Left lung (tissue), 10 donors: Measurements from ENCODE around the gene DENND1A. TPM values are rescaled to one million over a fixed set of nuclear protein-coding genes. Genes with fewer than 3 reads are reported as not detected.
A peak's percentile ranks its signal among the peaks of the same experiment; 100 is the strongest.

ENCODE experiments used
- ATAC-seq: fragments of 200-7000 bp; cut with Tn5 transposase; one replicate; pipeline ENCODE4 v1.9.1; 2020; ENCODE audit warnings: moderate library complexity
- DNase-seq, 4 donors: peaks; one replicate each; pipeline ENCODE4 v3.0.0-alpha.2; 2013 to 2020
- H3K27ac ChIP-seq, 2 donors: fragments of 200-600 bp; sonication (generic) in 1 of 2; one replicate each; pipeline versions ENCODE4 v1.5.0 to v1.8.0; 2020 to 2021
- H3K27me3 ChIP-seq, 2 donors: fragments of 200-600 bp; sonication (generic) in 1 of 2; one replicate each; pipeline versions ENCODE4 v1.5.0 to v1.8.0; 2020 to 2021
- H3K36me3 ChIP-seq, 2 donors: fragments of 200-600 bp; sonication (generic) in 1 of 2; one replicate each; pipeline versions ENCODE4 v1.5.0 to v1.8.0; 2020 to 2021
- H3K4me1 ChIP-seq, 2 donors: fragments of 200-600 bp; one replicate each; pipeline ENCODE4 v1.8.0; 2021
- H3K4me3 ChIP-seq, 2 donors: fragments of 200-600 bp; sonication (generic) in 1 of 2; one replicate each; pipeline versions ENCODE4 v1.5.0 to v1.8.0; 2020 to 2021; ENCODE audit warnings: mild to moderate bottlenecking in 1 of 2
- H3K9me3 ChIP-seq, 2 donors: fragments of 200-600 bp; sonication (generic) in 1 of 2; one replicate each; pipeline versions ENCODE4 v1.5.0 to v1.8.0; 2020 to 2021
- intact Hi-C, 2 donors: fragments of 100-400 bp; cut with DNase I; formaldehyde crosslinking; loops; one replicate each; pipeline versions ENCODE4 v1.11.2 to v1.14.2; 2022
- polyA plus RNA-seq, 6 donors: library from polyadenylated mRNA; unstranded; fragments of 120-200 nt; gene quantifications; one replicate each; pipeline ENCODE4 v1.2.1, GENCODE V29; 2013; ENCODE audit not compliant: insufficient read length in 6 of 6
- total RNA-seq, 2 donors: library from RNA; stranded (reverse); fragmentation: NEBNext Ultra II Directional; extraction: Animal tissue kit (Norgen Biotek cat#: 25700); gene quantifications; one replicate each; pipeline ENCODE4 v1.2.1, GENCODE V29; 2021
- TF ChIP-seq, protein P1 (sequence below), 2 donors: fragments of 200-600 bp; sonication (generic) in 1 of 2; IDR thresholded peaks; one replicate each; pipeline versions ENCODE4 v1.5.0 to v1.8.0; 2021; ENCODE audit warnings: antibody characterized with exemption in 2 of 2
- donor health status: DM: no; HTN: yes; CAD: no.
- donor health status: DM: no; HTN: no; CAD: no.

The DENND1A gene
- total and polyA plus RNA-seq, 8 donors, result 8.3 to 23.2 (median 9.7) TPM

DNA sequence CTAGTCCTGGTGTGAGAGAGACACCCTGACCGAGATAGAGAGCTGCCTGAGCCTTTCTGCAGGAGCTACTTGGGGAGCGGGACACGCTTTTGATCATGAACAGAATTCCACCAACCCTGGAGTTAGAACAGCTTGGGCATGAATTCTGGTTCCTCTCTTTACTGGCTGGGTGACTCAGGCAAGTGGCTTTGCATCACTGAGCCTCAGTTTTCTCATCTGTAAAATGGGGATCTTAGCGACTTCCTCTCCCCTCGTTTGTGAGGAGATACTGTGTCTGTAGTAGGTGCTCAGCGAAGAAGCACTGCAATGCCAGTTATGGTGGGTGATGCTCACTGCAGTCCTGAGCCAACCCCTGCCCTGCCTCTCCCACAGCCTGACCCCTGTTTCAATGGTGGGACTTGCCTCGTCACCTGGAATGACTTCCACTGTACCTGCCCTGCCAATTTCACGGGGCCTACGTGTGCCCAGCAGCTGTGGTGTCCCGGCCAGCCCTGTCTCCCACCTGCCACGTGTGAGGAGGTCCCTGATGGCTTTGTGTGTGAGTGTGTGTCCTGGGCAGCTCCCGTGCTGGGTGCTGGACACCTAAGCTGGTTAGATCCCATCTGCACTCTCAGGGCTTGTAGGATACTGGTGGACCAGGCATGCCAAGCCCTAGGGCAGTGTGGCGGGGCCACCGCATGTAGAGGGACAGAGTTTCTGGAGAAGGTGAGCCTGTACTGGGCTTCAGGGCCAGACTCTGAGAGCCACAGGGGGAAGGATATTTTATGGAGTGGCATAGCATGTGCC is 557.9 kb downstream of the DENND1A start:
- Histone ChIP-seq H3K4me1 (peaks cover 0 to 5% of the 10 kb centered on the region in 2 donors), H3K9me3 (no peaks in the 10 kb centered on the region), H3K4me3 (no peak overlapping the region), H3K27me3 (peaks cover 30 to 93% of the 10 kb centered on the region in 2 donors), H3K27ac (no peak overlapping the region), H3K36me3 (no peaks in the 10 kb centered on the region)
- intact Hi-C loops, result no loop called here
- TF ChIP-seq, protein P1, sequence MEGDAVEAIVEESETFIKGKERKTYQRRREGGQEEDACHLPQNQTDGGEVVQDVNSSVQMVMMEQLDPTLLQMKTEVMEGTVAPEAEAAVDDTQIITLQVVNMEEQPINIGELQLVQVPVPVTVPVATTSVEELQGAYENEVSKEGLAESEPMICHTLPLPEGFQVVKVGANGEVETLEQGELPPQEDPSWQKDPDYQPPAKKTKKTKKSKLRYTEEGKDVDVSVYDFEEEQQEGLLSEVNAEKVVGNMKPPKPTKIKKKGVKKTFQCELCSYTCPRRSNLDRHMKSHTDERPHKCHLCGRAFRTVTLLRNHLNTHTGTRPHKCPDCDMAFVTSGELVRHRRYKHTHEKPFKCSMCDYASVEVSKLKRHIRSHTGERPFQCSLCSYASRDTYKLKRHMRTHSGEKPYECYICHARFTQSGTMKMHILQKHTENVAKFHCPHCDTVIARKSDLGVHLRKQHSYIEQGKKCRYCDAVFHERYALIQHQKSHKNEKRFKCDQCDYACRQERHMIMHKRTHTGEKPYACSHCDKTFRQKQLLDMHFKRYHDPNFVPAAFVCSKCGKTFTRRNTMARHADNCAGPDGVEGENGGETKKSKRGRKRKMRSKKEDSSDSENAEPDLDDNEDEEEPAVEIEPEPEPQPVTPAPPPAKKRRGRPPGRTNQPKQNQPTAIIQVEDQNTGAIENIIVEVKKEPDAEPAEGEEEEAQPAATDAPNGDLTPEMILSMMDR (IDR thresholded peaks at IDR 0.05), result no peak
- DNase-seq, result peak in 1 of 4 donors; percentile 45
- no peak for ATAC-seq

DNA sequence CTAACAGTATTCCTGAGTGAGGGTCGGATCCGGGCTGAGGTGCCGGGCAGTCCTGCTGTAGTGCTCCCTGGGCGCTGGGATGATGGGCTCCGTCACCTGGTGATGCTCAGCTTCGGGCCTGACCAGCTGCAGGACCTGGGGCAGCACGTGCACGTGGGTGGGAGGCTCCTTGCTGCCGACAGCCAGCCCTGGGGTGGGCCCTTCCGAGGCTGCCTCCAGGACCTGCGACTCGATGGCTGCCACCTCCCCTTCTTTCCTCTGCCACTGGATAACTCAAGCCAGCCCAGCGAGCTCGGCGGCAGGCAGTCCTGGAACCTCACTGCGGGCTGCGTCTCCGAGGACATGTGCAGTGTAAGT is 558.7 kb downstream of the DENND1A start:
- ATAC-seq (no peak), DNase-seq (peak in 1 of 4 donors; percentile 73)
- TF ChIP-seq, protein P1 (IDR thresholded peaks at IDR 0.05), result no peak
- peaks cover 0 to 5% of the 10 kb centered on the region in 2 donors for H3K4me1 ChIP-seq
- no peak overlapping the region for H3K27ac ChIP-seq
- H3K4me3 ChIP-seq, result no peak overlapping the region
- H3K9me3 ChIP-seq, result no peaks in the 10 kb centered on the region
- H3K36me3 ChIP-seq, result no peaks in the 10 kb centered on the region
- intact Hi-C loops, result no loop called here
- H3K27me3 ChIP-seq, result peaks cover 30 to 95% of the 10 kb centered on the region in 2 donors

DNA sequence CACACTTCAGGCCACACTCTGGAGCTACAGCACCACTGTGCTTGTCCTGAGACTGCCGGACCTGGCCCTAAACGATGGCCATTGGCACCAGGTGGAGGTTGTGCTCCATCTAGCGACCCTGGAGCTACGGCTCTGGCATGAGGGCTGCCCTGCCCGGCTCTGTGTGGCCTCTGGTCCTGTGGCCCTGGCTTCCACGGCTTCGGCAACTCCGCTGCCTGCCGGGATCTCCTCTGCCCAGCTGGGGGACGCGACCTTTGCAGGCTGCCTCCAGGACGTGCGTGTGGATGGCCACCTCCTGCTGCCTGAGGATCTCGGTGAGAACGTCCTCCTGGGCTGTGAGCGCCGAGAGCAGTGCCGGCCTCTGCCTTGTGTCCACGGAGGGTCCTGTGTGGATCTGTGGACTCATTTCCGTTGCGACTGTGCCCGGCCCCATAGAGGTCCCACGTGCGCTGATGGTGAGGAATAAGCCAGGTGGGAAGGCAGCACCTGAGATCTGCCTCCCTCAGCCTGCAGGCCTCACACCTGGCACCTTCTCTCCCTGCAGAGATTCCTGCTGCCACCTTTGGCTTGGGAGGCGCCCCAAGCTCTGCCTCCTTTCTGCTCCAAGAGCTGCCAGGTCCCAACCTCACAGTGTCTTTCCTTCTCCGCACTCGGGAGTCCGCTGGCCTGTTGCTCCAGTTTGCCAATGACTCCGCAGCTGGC is 559.2 kb downstream of the DENND1A start:
- H3K27me3 ChIP-seq, result peaks cover 30 to 95% of the 10 kb centered on the region in 2 donors
- H3K9me3 ChIP-seq, result no peaks in the 10 kb centered on the region
- TF ChIP-seq, protein P1 (IDR thresholded peaks at IDR 0.05), result no peak
- H3K4me3 ChIP-seq, result no peak overlapping the region
- peaks cover 0 to 2% of the 10 kb centered on the region in 2 donors for H3K4me1 ChIP-seq
- intact Hi-C loops, result no loop called here
- DNase-seq, result no peak
- H3K36me3 ChIP-seq, result no peaks in the 10 kb centered on the region
- H3K27ac ChIP-seq, result no peak overlapping the region
- no peak for ATAC-seq

DNA sequence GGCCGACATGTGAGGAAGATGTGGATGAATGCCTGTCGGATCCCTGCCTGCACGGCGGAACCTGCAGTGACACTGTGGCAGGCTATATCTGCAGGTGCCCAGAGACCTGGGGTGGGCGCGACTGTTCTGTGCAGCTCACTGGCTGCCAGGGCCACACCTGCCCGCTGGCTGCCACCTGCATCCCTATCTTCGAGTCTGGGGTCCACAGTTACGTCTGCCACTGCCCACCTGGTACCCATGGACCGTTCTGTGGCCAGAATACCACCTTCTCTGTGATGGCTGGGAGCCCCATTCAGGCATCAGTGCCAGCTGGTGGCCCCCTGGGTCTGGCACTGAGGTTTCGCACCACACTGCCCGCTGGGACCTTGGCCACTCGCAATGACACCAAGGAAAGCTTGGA is 559.8 kb downstream of the DENND1A start:
- no peak overlapping the region for H3K27ac ChIP-seq
- intact Hi-C loops, result no loop called here
- H3K9me3 ChIP-seq, result no peaks in the 10 kb centered on the region
- ATAC-seq (no peak), DNase-seq (no peak)
- H3K36me3 ChIP-seq, result no peaks in the 10 kb centered on the region
- no peaks in the 10 kb centered on the region for H3K4me1 ChIP-seq
- peaks cover 30 to 90% of the 10 kb centered on the region in 2 donors for H3K27me3 ChIP-seq
- no peak overlapping the region for H3K4me3 ChIP-seq
- TF ChIP-seq, protein P1 (IDR thresholded peaks at IDR 0.05), result no peak

DNA sequence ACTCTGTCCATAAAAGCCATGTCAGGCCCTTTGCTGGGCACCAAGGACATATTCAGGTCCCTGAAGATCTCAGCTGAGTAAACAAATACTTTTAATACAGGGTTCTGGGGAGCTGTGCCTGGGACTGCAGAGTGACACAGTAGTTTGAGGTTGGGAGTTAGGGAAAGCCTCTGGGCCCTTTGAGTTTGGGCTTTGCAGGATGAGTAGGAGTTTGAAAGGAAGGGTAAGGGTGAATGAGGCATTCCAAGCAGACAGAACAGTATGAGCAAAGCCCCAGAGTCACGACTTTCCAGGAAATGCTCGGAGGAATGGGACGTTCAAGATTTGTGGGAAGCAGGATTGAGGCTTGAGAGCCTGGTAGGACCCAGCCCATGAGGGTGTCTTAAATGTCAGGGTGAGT is 560.6 kb downstream of the DENND1A start:
- Histone ChIP-seq H3K36me3 (no peaks in the 10 kb centered on the region), H3K27me3 (peaks cover 21 to 82% of the 10 kb centered on the region in 2 donors)

More for the DNA sequence above, 560.6 kb downstream of the DENND1A start:
- Histone ChIP-seq H3K4me1 (no peaks in the 10 kb centered on the region), H3K27ac (no peak overlapping the region), H3K9me3 (no peaks in the 10 kb centered on the region), H3K4me3 (no peak overlapping the region)
- TF ChIP-seq, protein P1 (IDR thresholded peaks at IDR 0.05), result no peak
- ATAC-seq, result no peak
- intact Hi-C loops, result no loop called here
- DNase-seq, result no peak
